Measurements from ENCODE around the gene MTPN.

MTPN gene

DNA sequence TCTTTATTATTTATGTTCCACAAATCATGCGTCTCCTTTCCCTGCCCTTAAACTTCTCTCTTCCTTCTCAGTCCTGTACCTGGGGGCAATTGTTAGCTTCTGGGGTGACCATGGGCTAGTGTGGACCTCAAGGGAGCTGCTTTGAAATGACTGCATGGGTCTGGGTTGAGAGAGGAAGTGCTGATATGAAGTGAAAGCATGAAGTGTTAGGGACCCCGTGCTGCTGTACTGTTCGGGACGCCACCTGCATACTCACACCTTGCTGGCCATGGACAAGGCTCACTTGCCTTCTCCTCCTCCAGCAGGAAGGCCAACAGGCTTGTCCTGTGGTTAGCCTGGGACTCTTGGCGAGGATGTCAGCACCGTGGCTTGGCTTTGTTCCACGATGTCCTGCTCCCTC is 56.7 kb downstream of the MTPN start:
- DNase-seq: no peak

DNA sequence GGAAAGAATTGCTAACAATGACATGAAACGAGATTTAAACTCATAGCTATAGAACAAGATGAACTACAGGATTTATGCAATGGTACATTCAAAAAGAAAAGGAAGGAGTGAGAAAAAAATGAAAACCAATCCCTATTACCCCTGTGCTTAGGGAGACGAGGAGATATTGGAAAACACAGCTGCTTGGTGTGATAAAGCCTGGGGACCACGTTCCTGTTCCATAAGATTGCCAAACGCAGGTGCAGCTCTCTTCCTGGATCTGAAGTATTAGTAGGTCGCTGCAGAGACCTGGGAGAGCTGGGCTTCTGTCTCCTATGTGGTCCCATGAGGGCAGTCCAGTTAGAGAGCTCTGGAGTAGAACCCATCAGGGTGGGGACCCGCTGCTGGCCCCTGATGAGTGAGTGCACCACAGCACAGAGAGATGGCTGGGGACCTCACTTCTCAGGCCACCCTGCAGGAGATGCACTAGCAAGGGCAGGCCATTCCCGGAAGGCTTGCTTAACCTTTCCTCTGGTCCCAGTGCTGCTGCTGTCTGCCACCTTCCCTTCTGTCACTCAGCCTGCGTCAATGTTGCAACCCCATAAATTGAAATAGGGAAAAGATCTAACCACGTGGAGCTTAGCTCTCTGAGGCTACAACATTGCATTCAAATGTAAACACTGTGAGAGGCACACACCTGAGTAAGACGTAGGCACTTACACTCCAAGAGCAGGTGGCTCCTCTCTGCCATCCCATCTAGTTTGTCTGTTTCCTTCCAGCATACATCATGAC is 57.9 kb downstream of the MTPN start:
- no peak for DNase-seq

DNA sequence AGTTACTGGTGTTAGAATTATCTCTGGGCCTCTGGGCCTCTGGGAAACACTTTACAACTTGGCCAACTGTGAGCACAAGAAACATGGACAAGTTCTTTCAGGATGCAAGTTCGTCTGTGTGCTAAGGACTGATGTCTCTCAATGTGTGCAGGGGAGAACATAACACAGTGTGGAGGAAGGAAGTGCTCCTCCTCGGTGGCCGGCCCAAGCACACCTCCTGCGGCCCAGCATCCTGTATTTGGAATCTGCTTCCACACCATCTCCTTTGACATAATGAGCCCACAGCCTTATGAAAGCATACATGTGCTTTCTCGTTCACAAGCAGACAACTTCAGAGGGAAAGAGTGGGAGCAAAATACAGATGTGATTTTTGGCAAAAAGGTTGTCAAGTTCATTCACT is 59.0 kb downstream of the MTPN start:
- no peak for DNase-seq

DNA sequence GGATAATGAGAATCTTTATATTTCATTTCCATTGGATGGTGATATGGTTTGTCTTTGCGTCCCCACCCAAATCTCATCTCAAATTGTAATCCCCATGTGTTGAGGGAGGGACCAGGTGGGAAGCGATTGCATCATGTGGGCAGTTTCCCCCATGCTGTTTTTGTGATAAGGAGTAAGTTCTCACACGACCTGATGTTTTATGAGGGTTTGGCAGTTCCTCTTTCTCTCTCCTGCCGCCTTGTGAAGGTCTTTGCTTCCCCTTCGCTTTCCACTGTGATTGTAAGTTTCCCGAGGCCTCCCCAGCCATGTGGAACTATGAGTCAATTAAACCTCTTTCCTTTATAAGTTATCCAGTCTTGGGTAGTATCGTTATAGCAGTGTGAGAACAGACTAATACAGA is 59.4 kb downstream of the MTPN start:
- no peak for DNase-seq

DNA sequence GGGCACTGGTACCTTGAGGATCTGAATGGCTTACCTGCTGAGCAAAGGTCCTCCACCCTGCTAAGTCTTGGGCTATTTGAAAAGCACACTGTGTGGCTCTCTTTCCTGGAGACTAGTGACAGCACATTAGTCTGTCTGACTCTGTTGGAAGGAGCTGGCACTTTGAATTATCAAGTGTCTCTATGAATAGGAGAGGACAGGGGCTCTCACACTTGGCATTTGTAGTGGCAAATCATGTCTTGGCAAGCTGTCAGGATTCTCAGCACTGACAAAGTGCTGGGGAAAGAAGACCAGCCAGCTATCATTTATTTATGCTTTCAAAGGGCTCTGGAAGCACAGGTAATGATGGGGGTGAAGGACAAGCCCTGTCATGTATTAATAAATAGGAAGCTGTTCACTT is 62.8 kb downstream of the MTPN start:
- DNase-seq: no peak

DNA sequence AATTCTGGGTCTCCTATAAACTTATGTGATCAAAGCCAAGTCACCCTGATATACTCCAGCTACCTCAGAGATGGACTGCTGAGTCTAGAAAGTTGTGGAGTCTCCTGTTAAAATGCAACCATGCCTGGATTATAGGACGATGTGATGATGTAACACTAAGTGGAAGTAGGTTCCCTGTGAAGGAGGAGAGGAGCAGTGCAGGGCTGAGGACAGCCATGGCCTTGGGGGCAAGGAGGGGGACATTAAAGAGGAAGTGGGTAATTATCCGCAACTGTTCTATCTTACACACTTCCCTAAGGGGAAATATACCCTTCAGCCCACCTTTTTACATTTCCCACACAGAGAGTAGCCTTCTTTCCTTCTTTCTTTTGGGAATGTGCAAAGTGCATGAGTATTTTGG is 63.8 kb downstream of the MTPN start:
- no peak for DNase-seq

DNA sequence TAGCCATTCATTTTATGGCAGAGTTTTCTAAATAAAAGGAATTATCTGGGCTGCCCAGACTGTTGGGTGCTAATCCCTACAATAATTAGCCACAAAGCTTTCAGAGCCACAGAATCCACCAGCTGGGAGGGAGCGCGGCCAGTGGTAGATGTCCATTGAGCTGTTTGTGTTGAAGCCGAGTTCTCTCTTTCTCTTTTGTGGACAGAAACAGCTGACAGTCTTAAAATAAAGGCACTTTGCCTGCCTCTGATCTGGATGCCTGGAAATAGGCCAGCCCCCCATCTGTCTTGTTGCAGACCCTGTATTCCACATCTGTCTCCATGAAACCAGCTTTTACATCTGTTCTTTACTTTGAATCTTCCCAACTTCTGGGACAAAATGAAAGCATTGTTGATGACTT is 66.1 kb downstream of the MTPN start:
- no peak for DNase-seq

DNA sequence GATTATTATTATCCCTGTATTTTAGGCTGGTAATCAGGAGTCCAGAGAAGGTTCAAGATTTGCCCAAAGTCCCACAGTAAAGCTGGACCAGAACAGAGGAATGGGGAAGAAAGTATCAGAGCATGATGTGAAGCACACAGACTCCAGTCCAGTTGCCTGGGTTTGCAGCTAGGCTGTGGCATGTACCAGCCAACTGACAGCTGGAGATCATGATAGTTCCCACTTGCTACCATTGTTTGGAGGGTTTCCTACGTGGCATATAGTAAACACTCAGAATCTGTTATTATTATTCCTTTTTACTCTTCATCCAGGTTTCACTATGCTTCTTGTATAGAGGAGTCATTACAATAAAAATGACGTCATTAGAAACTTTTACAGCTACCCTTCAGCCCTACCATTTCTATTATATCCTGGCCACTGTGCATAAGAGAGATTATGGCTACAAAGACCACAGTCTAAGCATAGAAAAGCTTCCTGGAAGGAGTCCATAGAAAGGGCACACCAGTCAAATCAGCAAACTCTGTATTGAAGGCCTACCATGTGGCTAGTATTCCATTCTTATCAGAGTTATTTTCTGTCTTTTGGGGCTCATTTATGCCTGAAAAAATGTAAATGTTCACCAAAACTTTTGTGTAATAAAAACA is 66.6 kb downstream of the MTPN start:
- DNase-seq: no peak

DNA sequence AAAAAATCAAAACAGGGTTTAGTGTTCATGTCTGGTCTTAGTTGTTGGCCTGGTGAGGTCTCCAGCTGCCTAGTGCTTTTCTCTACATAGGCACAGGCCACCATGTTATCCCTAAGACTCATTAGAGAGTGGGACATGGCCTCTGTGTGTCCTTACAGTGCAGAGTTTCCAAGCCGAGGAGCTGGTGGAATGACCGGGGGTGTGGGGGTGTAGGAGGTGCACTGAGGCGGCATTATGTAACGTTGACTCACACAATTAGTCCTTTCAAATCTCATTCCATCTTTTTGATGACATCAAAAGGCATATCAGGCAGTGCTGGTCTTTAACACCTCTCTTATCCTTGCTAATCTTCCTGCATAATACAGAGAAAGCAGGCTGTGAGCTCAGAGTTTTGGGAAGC is 71.3 kb downstream of the MTPN start:
- no peak for DNase-seq

DNA sequence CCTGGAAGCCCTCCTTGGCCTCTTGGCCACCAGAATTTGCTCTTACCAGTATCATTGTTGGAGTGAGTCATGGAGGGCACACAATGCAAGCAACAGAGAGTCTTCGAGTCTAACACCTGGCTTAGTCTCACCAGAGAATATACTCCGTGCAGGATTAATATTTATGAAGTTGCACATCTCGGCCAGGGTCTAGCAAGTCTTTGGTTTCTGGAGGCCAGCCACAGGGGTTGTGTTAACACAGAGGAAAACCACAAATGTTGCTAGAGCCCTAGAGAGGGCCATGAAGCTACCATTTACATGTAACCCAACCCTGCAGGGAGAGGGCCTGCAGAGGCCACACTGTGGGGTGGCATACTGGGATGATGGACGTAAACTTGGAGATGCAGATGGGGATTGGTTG is 71.8 kb downstream of the MTPN start:
- DNase-seq: no peak

DNA sequence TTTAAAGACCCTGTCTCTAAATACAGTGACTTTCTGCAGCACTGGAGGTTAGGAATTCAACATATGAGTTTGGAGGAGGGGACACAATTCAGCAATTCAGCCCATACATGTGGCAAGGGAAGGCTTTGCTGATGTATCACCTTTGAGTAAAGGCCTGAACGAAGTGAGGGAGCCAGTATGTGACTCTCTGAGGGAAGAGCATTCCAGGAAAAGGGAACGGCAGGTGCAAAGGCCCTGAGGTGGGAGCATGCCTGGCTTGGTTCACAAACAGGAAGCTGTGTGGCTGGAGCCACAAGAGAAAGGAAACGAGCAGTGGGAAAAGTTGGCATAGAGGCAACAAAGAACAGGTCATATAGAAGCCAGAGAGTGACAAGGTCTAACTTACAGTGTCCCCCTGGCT is 72.9 kb downstream of the MTPN start:
- no peak for DNase-seq

DNA sequence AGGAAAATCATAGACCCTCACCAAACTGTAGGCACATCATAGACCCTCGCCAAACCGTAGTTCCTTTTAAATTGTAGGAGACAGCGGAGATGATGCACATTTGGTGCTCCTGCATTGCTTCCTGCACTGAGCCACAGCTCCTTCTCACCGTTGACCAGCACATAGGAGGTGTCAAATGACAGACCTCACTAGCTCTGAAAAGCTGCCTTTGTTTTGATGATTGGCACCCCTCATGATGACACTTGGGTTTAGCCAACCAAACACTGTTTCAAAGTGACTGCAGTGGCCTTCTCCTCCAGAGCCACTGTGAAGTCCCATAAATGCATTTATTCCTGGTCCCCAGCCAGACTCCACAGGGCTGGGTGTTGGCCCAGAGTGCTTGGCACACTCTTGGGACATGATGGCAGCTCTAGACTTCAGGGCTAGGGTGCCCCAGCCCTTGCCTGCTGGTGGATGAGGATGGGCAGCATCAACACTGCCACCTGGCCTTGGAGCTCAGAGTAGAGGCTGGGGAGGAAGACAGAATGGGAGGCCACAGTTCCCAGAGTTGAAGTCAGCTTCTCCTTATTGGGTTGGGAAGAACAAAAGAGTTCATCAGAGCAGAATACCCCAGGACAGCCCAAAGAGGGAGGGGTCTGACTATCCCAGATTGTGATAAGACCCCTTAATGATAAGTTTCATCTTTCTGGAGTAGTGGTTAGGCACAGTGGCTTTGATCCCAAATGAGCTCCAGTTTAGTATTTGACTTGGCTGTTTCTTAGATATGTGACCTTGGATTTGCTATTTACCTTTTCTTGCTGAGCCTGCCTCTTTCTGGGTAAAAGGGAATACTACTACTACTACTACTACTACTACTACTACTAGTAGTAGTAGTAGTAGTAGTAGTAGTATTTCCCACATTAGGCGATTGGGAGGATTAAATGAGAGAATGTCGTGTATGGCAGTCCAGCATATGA is 75.3 kb downstream of the MTPN start:
- no peak for DNase-seq

DNA sequence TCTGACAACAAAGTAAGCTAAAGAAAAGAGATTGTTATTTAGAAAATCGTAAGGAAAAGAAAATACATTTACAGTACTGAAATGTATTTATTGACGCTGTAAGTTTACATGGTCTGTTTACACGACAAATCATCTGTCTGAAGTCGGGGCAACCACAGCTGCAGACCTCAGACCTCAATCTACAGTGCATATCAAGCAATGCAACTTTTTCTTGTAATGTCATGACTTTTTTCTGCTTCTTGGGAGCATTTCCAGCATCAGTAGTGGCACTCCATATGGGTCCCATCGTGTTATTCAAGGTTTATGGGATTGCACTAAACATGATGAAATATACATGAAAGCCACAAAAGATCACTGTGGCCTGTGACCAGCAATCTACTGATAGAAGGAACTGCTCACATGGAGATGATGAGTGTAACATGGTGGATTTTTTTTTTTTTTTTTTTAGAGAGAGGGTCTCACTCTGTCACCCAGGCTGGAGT is 77.1 kb downstream of the MTPN start:
- no peak for DNase-seq

DNA sequence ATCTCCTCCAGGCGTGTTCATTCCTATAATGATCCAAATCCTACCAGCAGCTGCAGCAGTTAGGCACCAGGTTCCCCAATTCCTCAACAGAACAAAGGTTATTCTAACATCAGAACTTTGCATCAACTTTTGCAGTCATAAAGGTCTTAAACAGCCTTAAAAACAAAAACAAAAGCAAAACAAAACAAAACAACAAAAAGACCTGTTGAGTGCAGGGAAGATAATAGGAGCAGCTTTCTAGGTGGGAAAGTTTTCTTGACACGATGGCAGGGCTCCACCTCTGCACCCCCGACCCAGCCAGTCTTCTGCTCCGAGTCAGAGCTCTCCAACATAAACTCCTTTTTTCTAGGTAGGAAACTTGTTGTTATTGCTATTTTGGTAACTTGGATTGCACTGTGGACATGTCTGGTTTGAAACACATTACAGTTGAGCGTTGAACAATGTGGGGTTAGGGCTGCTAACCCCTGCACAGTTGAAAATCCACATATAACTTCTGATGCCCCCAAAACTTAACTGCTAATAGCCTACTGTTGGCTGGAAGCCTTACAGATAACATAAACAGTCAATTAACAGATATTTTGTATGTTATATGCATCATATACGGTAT is 77.6 kb downstream of the MTPN start:
- no peak for DNase-seq

DNA sequence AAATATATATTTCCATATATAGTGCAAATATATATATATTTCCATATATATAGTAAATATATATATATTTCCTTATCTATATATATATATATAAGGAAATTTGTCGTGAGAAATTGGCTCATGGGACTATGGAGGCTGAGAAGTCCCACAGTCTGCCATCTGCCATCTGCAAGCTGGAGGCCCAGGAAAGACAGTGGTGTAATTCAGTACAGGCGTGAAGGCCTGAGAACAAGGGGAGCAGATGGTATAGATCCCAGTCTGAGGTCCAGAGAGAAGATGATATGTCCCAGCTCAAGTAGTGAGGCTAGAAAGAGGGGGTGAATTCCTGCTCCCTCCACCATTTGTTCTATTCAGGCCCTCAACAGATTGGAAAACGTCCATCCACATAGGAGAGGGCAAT is 78.9 kb downstream of the MTPN start:
- DNase-seq: no peak

DNA sequence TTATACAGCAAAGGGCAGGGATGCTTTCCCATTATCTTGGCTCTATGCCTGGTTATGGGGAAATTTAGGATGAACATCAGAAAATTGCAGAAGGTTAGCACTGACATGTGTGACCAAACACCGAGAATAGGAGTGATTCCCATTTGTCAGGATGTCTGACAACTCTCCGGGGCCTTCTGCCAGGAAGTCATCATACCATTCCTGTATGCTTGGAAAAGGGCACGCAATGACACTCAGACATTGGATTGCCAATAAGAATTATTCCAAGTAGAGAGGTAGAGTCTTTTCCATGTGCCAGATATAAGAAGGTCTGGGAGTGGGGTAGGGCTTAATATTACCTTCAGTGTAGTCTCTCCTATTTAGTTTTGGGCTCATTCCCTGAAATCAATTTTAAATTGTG is 82.3 kb downstream of the MTPN start:
- no peak for DNase-seq

DNA sequence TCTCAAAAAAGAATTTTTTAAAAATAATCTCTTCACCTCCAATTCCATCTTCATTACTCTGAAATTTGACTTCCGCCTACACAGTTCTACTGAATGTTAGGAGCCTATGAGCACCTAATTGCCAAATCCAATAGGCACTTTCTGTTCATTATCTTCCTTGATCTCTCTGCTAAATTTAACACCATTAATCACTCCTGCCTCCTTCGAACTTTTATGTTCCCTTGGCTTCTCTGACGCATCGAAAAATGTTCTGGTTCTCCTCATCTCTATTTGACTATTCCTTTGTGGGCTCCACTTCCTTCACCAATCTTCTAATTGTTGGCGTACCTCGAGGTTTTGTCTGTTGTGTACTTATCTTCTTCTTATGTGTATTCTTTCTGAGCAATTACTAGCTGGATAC is 87.3 kb downstream of the MTPN start:
- DNase-seq: no peak

DNA sequence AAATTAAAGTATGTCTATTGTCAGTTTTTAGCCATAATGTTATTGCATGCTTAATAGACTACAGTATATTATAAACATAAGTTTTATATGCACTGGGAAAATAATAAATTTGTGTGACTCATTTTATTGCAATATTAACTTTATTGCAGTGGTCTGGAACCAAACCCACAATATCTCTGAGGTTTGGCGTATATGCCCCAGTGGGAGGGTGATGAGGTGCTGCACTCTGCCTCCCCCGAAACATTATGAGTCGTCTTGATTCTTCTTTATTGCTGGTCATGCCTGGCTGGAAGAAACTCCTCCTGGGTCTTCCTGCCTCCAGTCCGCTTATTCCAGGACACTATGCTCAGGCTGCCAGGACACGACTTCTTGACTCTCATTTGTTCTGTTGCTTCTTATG is 88.4 kb downstream of the MTPN start:
- DNase-seq: no peak

DNA sequence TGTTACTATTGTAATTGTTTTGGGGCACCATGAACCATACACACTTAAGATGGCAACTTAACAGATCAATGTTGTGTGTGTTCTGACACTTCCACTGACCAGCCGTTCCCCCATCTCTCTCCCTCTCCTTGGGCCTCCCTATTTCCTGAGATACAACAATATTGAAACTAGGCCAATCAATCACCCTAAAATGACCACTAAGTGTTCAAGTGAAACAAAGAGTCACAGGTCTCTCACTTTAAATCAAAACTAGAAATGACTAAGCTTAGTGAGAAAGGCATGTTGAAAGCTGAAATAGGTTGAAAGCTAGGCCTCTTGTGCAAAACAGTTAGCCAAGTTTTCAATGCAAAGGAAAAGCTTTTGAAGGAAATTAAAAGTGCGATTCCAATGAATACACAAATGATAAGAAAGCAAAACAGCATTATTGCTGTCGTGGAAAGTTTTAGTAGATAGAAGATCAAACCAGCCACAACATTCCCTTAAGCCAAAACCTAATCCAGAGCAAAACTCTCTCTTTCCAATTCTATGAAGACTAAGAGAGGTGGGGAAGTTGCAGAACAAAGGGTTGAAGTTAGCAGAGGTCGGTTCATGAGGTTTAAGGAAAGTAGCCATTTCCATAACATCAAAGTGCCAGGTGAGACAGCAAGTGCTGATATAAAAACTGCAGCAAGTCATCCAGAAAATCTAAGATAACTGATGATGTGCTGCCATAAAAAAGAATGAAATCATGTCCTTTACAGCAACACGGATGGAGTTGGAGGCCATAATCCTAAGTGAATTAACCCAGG is 90.6 kb downstream of the MTPN start:
- DNase-seq: no peak

DNA sequence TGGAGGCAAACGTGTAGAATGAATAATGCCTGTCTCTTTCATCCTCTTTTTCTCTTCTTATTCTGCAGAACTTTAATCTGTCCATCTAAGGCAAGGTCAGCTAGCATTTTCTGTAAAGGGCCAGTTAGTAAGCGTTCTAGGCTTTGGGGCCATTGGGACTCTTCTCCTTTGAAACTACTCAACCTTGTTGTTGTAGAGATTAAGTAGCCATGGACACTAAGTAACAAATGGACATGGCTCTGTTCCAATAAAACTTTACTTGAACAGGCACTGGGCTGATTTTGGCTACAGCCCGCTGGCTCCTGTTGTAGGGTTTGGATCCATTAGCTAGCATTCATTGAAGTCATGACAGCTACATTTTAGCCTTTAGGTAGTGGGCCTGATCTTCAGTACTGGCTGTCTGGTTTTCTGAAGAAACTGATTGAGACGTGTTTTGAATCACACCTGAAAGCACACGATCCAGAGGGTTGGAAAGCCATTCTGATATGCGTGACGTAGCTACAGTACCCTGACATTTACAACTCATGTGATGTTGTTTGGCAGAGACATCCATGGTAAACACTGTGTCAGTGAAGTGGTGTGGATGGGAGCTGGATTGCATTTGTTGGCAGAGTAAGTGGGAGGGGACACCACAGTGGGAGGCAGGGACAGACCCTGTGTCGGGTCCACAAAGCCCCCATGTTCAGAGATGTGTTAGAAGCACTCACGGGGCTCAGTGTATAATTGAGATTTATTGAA is 92.5 kb downstream of the MTPN start:
- no peak for DNase-seq

DNA sequence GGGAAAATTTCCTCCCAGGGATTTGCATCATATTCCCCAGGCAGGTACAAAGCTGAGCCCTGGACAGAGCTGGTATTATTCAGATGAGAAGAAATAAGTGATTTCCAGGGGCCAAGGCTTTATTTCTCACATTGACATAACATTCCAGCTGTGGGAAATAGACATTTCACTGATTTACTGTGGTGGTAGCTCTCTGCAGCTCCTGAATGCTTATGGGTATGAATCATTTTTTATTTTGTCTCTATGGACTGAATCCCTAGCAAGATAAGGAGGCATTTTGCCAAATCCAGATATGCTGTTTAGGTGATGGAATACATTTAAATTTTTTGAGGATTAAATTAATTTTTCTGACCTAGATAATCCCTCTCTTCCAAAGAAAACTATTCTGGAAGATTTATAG is 97.9 kb downstream of the MTPN start:
- DNase-seq: no peak

DNA sequence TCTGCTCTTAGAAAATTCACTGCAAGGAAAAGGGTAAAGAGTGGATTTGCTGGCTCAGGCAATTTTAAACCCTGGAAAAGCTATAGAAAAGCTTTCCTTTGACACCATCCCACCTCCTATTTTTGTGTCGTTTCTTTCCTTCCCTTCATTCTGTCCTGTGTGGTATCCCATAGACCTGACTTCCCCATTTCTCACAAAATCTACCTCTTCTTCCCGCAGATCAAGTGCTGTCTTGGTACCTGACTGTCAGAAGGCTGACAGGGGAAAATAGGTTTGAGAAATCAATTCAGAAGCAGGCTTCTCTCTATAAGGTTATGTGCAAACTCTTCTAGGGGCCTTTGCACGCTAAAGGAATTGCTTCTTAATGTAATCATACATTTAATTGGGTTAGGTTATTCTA is 98.9 kb downstream of the MTPN start:
- no peak for DNase-seq

All from hippocampal formation (tissue), 2 donors.